Measurements from ENCODE around the gene THEMIS2.

GRCh38 chr1:27858949-27859576 lies 13.3 kb upstream of the THEMIS2 start:
- no peak for TF ChIP-seq EZH2 (IDR thresholded peaks at IDR 0.05; ENCODE audit: borderline replicate concordance, low read length)
- TF ChIP-seq CTCF (conservative IDR thresholded peaks at IDR 0.05 in 1 of 2, IDR thresholded peaks at IDR 0.05 in 1 of 2; ENCODE audit: extremely low read depth in 1 of 2, insufficient read depth in 1 of 2, low read depth in 1 of 2, low read length in 2 of 2), result no peak

Data from mammary epithelial cell (primary cell).